Keratinocyte (primary cell): ENCODE data around the gene SS18L1. TPM values are rescaled to one million over a fixed set of nuclear protein-coding genes. Genes with fewer than 3 reads are reported as not detected.

Experiments used
- DNase-seq: peaks from one replicate; pipeline ENCODE4 v3.0.0-alpha.2; 2011; ENCODE audit warnings: low read depth, missing footprints, low spot score
- FAIRE-seq: peaks from 2 replicates; lab custom pipeline; 2011; peaks lifted over from hg19 to GRCh38; lab: Jason Lieb, UNC
- H2AFZ ChIP-seq: 2 replicates; pipeline ENCODE4 v1.6.0; 2012; ENCODE audit warnings: low read length, control low read depth, inconsistent platforms; ENCODE audit not compliant: control insufficient read depth
- H3K27ac ChIP-seq: 2 replicates; pipeline ENCODE4 v1.5.1; 2011; ENCODE audit warnings: low read length; ENCODE audit not compliant: control insufficient read depth, insufficient read depth
- H3K27me3 ChIP-seq: 3 replicates; pipeline ENCODE4 v1.6.0; 2011; ENCODE audit warnings: low read length; ENCODE audit not compliant: control insufficient read depth, insufficient read depth; ENCODE audit errors: extremely low read depth
- H3K36me3 ChIP-seq, 2 experiments: 2 replicates in 1 of 2; 3 replicates in 1 of 2; pipeline ENCODE4 v1.5.1; 2011; ENCODE audit warnings: low read length in 2 of 2, mild to moderate bottlenecking in 1 of 2; ENCODE audit not compliant: control insufficient read depth in 2 of 2, insufficient read depth in 2 of 2; ENCODE audit errors: extremely low read depth in 1 of 2
- H3K4me1 ChIP-seq: 3 replicates; pipeline ENCODE4 v1.5.1; 2011; ENCODE audit warnings: low read length; ENCODE audit not compliant: control insufficient read depth, insufficient read depth; ENCODE audit errors: extremely low read depth
- H3K4me2 ChIP-seq: 3 replicates; pipeline ENCODE4 v1.6.0; 2011; ENCODE audit warnings: low read depth, low read length; ENCODE audit not compliant: control insufficient read depth, insufficient read depth; ENCODE audit errors: extremely low read depth
- H3K4me3 ChIP-seq, 3 experiments: fragments of 200-600 bp in 1 of 3; sonication (generic) in 1 of 3; 2 replicates in 2 of 3; 3 replicates in 1 of 3; pipeline ENCODE4 v1.5.1; 2011 to 2016; ENCODE audit warnings: low read length in 3 of 3, mild to moderate bottlenecking in 3 of 3, control low read depth in 2 of 3, inconsistent platforms in 1 of 3, low read depth in 1 of 3, mixed read lengths in 1 of 3, mixed run types in 1 of 3, moderate library complexity in 1 of 3; ENCODE audit not compliant: control insufficient read depth in 2 of 3, insufficient read depth in 2 of 3; ENCODE audit errors: extremely low read depth in 1 of 3
- H3K79me2 ChIP-seq: 2 replicates; pipeline ENCODE4 v1.6.0; 2012; ENCODE audit warnings: low read length; ENCODE audit not compliant: control insufficient read depth, insufficient read depth
- H3K9ac ChIP-seq: 3 replicates; pipeline ENCODE4 v1.6.0; 2011; ENCODE audit warnings: low read length; ENCODE audit not compliant: control insufficient read depth, insufficient read depth; ENCODE audit errors: extremely low read depth
- H3K9me1 ChIP-seq: 3 replicates; pipeline ENCODE4 v1.6.0; 2011; ENCODE audit warnings: low read length; ENCODE audit not compliant: control insufficient read depth, insufficient read depth; ENCODE audit errors: extremely low read depth
- H3K9me3 ChIP-seq: 2 replicates; pipeline ENCODE4 v1.5.1; 2012; ENCODE audit warnings: low read depth, low read length; ENCODE audit not compliant: control insufficient read depth
- H4K20me1 ChIP-seq: 3 replicates; pipeline ENCODE4 v1.6.0; 2011; ENCODE audit warnings: low read length; ENCODE audit not compliant: control insufficient read depth, insufficient read depth; ENCODE audit errors: extremely low read depth
- EZH2 ChIP-seq: IDR thresholded peaks from one replicate; pipeline ENCODE4 v1.6.1; 2012; ENCODE audit warnings: inconsistent platforms, mild to moderate bottlenecking, low read length, moderate library complexity
- dilution Hi-C: fragments of 300-500 bp; cut with MboI; formaldehyde crosslinking; loops from one replicate; pipeline ENCODE4 v1.7.0; 2020; ENCODE audit warnings: low sequenced_read_pairs; ENCODE audit not compliant: extremely low pct_ligation_motif_present
- polyA plus RNA-seq, 5 experiments: library from polyadenylated mRNA; depleted of rRNA in 3 of 5; stranded (reverse) in 3 of 5; stranded (forward) in 1 of 5; unstranded in 1 of 5; fragments of >200 nt; gene quantifications; 1 replicate in 1 of 5; 2 replicates in 3 of 5; 3 replicates in 1 of 5; pipeline versions ENCODE4 v1.2.1 to v1.2.3, GENCODE V29; 2011 to 2012; ENCODE audit warnings: missing spikeins in 2 of 5, low read depth in 1 of 5, low replicate concordance in 1 of 5
- TF ChIP-seq, protein P1 (sequence below), 3 experiments: IDR thresholded peaks in 1 of 3; conservative IDR thresholded peaks in 1 of 3; optimal IDR thresholded peaks in 1 of 3; 2 replicates in 2 of 3; 3 replicates in 1 of 3; pipeline versions ENCODE3 to v1.5.1; 2011; ENCODE audit warnings: low read length in 3 of 3, mild to moderate bottlenecking in 3 of 3, moderate library complexity in 2 of 3, control low read depth in 1 of 3, inconsistent platforms in 1 of 3; ENCODE audit not compliant: insufficient read depth in 2 of 3; ENCODE audit errors: extremely low read depth in 1 of 3

The SS18L1 gene
- polyA plus RNA-seq, 1 donor (not counting 4 experiments of a cell fraction or from before 2014, with no cell fraction given): 9.4 TPM

- DNase-seq (no peak), FAIRE-seq (no peak)
- peaks cover 15% of the 10 kb centered on the region in 2 experiments for H3K36me3 ChIP-seq
- H3K9me1 ChIP-seq: no peaks in the 10 kb centered on the region
- no peak overlapping the region for H2AFZ ChIP-seq
- no peaks in the 10 kb centered on the region for H4K20me1 ChIP-seq
- TF ChIP-seq, protein P1, sequence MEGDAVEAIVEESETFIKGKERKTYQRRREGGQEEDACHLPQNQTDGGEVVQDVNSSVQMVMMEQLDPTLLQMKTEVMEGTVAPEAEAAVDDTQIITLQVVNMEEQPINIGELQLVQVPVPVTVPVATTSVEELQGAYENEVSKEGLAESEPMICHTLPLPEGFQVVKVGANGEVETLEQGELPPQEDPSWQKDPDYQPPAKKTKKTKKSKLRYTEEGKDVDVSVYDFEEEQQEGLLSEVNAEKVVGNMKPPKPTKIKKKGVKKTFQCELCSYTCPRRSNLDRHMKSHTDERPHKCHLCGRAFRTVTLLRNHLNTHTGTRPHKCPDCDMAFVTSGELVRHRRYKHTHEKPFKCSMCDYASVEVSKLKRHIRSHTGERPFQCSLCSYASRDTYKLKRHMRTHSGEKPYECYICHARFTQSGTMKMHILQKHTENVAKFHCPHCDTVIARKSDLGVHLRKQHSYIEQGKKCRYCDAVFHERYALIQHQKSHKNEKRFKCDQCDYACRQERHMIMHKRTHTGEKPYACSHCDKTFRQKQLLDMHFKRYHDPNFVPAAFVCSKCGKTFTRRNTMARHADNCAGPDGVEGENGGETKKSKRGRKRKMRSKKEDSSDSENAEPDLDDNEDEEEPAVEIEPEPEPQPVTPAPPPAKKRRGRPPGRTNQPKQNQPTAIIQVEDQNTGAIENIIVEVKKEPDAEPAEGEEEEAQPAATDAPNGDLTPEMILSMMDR (optimal IDR thresholded peaks at IDR 0.05 in 1 of 3, IDR thresholded peaks at IDR 0.05 in 1 of 3, conservative IDR thresholded peaks at IDR 0.05 in 1 of 3; ENCODE audit: extremely low read depth in 1 of 3, insufficient read depth in 2 of 3, low read length in 3 of 3): no peak
- TF ChIP-seq EZH2: no peak
- no peak overlapping the region for H3K4me3 ChIP-seq
- no peaks in the 10 kb centered on the region for H3K9me3 ChIP-seq
- no peak overlapping the region for H3K4me2 ChIP-seq
- no peak overlapping the region for H3K27ac ChIP-seq
- H3K4me1 ChIP-seq: no peaks in the 10 kb centered on the region
- H3K9ac ChIP-seq: no peak overlapping the region
- no peaks in the 10 kb centered on the region for H3K79me2 ChIP-seq
- dilution Hi-C loops: no loop called here
- no peaks in the 10 kb centered on the region for H3K27me3 ChIP-seq
Measured at GRCh38 chr20:62175711-62176110, 32.1 kb downstream of the SS18L1 start.

- H3K4me2 ChIP-seq: no peak overlapping the region
- peaks cover 13 to 15% of the 10 kb centered on the region in 2 experiments for H3K36me3 ChIP-seq
- H3K4me3 ChIP-seq: no peak overlapping the region
- H4K20me1 ChIP-seq: no peaks in the 10 kb centered on the region
- H3K9me3 ChIP-seq: no peaks in the 10 kb centered on the region
- H3K27ac ChIP-seq: no peak overlapping the region
- no peaks in the 10 kb centered on the region for H3K79me2 ChIP-seq
- H3K27me3 ChIP-seq: no peaks in the 10 kb centered on the region
- H3K4me1 ChIP-seq: peaks cover 1% of the 10 kb centered on the region
- no peak overlapping the region for H3K9ac ChIP-seq
- DNase-seq (no peak), FAIRE-seq (no peak)
- dilution Hi-C loops: no loop called here
- H3K9me1 ChIP-seq: no peaks in the 10 kb centered on the region
- TF ChIP-seq, protein P1 (optimal IDR thresholded peaks at IDR 0.05 in 1 of 3, IDR thresholded peaks at IDR 0.05 in 1 of 3, conservative IDR thresholded peaks at IDR 0.05 in 1 of 3; ENCODE audit: extremely low read depth in 1 of 3, insufficient read depth in 2 of 3, low read length in 3 of 3): no peak
- no peak for TF ChIP-seq EZH2
- H2AFZ ChIP-seq: no peak overlapping the region
Measured at GRCh38 chr20:62176866-62177265, 33.3 kb downstream of the SS18L1 start.
